ENCODE results near the gene FNBP1. TPM values are rescaled to one million over a fixed set of nuclear protein-coding genes. Genes with fewer than 3 reads are reported as not detected.
"Not testable (repeated sequence)": the region's sequence is repeated elsewhere in the genome, so short reads cannot be mapped to it uniquely, and the experiment has no call there.

The FNBP1 gene
- total RNA-seq, 1 donor from 2014 or later, result 157 TPM

GRCh38 chr9:129997706-129998105 is 45.3 kb downstream of the FNBP1 start:
- intact Hi-C loops (cut with micrococcal nuclease), result loop anchor here (5.0 kb wide), 1 partner anchor 50 kb away; no protein-coding TSS in a partner anchor

DNA sequence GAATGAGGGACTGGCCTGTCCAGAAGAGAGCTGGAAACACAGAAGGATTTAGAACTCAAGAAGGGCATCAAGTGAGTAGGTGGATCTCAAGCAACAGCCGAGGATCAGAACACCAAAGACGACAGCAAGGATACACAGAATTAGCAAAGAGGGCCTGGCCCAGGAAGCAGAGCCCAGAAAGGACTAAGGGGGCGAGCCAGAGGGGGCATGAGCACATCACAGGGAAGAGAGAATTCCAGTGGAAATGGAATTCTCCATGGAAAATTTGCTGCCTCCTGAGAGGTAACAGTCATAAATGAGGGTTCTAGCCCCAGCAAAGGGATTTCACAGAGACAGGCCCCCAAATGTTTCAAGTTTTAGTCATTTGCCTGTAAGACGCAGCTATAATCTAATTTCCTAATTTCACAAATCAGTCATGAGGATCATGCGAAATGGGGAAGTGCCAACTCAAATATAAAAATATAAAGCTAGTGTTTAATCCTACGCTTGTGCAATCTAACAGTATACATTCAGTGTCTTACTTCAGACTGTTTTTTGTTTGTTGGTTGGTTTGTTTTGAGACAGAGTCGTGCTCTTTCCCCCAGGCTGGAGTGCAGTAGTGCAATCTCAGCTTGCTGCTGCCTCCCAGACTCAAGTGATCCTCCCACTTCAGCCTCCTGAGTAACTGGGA is 46.7 kb downstream of the FNBP1 start:
- intact Hi-C loops (cut with micrococcal nuclease), result loop anchor here (5.0 kb wide), 1 partner anchor 49 kb away; no protein-coding TSS in a partner anchor

DNA sequence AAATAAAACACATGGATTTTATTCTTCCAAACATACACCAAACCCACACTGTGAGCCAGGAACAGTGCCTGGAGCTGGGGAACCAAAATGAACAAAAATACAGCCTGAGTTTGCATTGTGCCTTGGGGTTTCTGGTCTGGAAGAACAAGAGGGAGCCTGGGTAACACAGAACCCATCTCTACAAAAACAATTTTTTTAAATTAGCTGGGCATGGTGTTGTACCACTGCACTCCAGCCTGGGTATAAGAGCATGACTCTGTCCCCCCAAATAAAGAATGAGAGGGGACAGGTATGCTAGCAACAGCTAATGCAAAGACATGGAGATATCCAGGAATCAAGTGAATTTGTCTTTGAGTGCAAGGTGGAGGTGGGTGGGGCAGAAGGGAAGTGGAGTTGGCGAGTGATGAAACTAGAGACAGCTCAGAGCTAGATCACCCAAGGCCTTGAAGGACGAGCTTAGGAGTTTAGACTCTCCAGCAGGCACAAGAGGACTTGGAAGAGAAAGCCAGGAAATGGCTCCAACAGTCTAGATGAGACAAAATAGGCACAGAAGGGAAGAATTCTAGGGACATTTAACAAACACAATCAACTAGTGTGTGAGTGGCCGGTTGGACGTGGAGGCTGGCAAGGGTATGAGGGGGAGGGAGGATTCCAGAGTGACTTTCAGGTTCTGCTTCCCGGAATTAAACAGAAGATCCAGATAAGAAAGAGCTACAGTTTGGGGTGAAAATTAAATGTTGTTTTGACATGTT is 47.4 kb downstream of the FNBP1 start:
- intact Hi-C loops (cut with micrococcal nuclease), result loop anchor here (1.0 to 5.0 kb wide), 2 partner anchors 12 to 48 kb away; no protein-coding TSS in a partner anchor

GRCh38 chr9:129994882-129995281 is 48.1 kb downstream of the FNBP1 start:
- intact Hi-C loops (cut with micrococcal nuclease), result loop anchor here (1.0 to 5.0 kb wide), 2 partner anchors 12 to 48 kb away; no protein-coding TSS in a partner anchor

- intact Hi-C loops (cut with micrococcal nuclease), result loop anchor here (2.0 kb wide), 1 partner anchor 48 kb away; no protein-coding TSS in a partner anchor
Measured at GRCh38 chr9:129991139-129991538, 51.9 kb downstream of the FNBP1 start.

- intact Hi-C loops (cut with micrococcal nuclease), result loop anchor here (1.0 to 2.0 kb wide), 2 partner anchors 48 to 102 kb away; no protein-coding TSS in a partner anchor
Measured at GRCh38 chr9:129990269-129991010, 52.5 kb downstream of the FNBP1 start.

GRCh38 chr9:129989740-129990139 is 53.2 kb downstream of the FNBP1 start:
- intact Hi-C loops (cut with micrococcal nuclease), result loop anchor here (1.0 to 2.0 kb wide), 2 partner anchors 49 to 101 kb away; no protein-coding TSS in a partner anchor

GRCh38 chr9:129989362-129989708 is 53.7 kb downstream of the FNBP1 start:
- intact Hi-C loops (cut with micrococcal nuclease), result no loop called here

- intact Hi-C loops (cut with micrococcal nuclease), result no loop called here
Measured at GRCh38 chr9:129988607-129989361, 54.2 kb downstream of the FNBP1 start.

- intact Hi-C loops (cut with micrococcal nuclease), result no loop called here
Measured at GRCh38 chr9:129987941-129988340, 55.0 kb downstream of the FNBP1 start.

DNA sequence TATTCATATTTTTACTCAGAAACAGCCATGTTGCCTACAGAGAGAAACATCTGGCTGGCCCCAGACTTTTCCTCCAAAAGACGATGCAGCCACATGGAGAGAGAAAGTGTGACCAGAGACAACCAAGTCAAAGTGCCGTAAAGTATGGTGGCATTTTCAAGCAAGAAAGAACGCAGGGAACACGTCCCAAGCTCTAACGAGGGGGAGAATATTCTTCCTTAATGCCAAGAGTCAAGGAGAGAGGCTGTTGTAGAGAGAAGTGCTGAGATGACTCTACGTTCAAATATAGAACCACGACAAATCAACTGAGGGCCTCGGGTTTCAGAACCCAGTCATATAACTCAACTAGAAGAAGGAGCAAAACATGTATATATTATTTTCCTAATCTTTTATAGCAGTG is 55.9 kb downstream of the FNBP1 start:
- intact Hi-C loops (cut with micrococcal nuclease), result no loop called here

DNA sequence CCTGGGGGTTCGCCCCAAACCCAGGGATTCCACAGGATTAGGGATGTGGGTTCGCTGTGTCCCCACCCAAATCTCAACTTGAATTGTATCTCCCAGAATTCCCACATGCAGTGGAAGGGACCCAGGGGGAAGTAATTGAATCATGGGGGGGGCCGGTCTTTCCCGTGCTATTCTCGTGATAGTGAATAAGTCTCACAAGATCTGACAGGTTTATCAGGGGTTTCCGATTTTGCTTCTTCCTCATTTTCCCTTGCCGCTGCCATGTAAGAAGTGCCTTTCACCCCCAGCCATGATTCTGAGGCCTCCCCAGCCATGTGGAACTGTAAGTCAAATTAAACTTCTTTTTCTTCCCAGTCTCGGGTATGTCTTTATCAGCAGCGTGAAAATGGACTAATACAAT is 58.4 kb downstream of the FNBP1 start:
- intact Hi-C loops (cut with micrococcal nuclease), result not testable (repeated sequence)

- intact Hi-C loops (cut with micrococcal nuclease), result loop anchor here (2.0 kb wide), 1 partner anchor 15 kb away; no protein-coding TSS in a partner anchor
Measured at GRCh38 chr9:129983891-129984290, 59.1 kb downstream of the FNBP1 start.

DNA sequence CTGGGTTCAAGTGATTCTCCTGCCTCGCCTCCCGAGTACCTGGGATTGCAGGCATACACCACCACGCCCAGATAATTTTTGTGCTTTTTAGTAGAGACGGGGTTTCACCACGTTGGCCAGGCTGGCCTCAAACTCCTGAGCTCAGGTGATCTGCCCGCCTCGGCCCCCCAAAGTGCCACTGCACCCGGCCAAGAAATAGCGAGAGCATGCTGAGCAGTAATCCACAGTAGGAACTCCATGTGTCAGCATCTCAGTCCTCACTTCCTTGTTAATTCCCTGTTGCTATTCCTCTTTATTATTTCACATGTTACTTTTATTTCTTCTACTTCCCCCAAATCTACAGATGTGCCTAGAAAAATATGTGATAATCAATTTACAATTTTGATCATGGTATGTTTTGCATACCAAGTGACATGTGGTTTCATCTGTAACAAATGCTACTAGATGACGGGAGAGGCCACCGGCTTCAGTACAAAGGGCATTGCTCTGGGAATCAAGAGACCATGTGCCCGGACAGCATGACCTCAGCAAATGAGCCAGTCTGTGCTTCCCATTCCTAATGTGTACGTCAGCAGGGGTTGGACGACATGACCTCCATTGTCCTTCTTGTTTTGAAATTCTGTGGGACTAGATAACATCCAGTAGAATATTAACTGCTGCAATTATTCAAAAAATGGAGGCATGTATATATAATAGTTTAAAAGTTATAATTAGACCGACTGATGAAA is 61.6 kb downstream of the FNBP1 start:
- intact Hi-C loops (cut with micrococcal nuclease), result no loop called here

DNA sequence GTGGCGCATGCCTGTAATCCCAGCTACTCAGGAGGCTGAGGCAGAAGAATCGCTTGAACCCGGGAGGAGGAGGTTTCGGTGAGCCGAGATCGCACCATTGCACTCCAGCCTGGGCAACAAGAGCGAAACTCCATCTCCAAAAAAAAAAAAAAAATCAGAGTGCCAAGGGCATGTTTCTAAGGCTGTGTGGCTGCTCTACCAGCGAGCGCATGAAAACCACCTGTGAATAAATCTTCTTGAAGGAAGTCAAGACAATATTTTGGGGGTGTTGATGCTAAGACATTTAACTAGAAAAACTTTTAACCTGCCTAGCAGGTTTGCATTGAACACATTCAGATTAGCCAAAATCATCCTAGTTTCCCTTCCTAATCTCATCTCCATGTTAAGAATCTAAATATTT is 62.8 kb downstream of the FNBP1 start:
- intact Hi-C loops (cut with micrococcal nuclease), result not testable (repeated sequence)

- intact Hi-C loops (cut with micrococcal nuclease), result no loop called here
Measured at GRCh38 chr9:129979071-129979745, 63.8 kb downstream of the FNBP1 start.

GRCh38 chr9:129972816-129973215 is 70.2 kb downstream of the FNBP1 start:
- intact Hi-C loops (cut with micrococcal nuclease), result no loop called here

DNA sequence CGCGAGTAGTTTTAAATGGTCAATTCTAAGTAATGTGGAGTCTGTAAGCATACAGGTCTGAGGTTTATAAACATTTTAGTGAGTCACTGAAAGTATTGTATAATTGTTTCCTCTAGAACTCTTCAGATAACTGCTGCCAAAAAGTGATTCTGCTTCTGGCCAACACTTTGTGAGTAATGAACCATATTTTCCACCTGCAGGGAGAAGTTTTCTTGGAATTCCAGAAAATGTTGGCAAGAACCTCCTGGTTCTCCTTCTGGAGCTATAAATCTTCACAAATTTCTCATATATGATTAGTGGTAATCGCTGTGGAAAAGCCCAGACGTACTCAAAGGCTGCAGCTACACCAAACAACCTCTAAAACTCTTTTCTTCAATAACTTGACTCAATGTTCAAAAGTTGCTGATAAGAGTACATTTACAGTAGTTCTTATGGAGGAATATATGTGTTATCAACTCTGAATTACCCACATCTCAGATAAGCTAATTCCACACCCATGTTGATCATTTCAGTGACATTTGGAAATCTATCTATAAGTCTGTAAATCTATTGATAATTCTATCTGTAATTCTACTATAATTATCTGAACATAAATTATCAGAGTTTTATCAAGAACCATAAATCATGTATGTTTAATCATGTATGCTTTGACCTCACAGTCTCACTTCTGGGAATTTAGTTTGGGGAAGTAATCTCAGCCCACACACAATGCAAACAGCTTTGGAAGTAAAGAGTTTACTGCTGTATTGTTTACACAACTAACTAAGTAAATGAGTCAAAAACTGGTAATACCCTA is 74.1 kb downstream of the FNBP1 start:
- intact Hi-C loops (cut with micrococcal nuclease), result loop anchor here (2.0 kb wide), 1 partner anchor 14 kb away; no protein-coding TSS in a partner anchor
